ENCODE data around the gene DEPDC4.
"Not testable (repeated sequence)": the region's sequence is repeated elsewhere in the genome, so short reads cannot be mapped to it uniquely, and the experiment has no call there.

Gene DEPDC4

DNA sequence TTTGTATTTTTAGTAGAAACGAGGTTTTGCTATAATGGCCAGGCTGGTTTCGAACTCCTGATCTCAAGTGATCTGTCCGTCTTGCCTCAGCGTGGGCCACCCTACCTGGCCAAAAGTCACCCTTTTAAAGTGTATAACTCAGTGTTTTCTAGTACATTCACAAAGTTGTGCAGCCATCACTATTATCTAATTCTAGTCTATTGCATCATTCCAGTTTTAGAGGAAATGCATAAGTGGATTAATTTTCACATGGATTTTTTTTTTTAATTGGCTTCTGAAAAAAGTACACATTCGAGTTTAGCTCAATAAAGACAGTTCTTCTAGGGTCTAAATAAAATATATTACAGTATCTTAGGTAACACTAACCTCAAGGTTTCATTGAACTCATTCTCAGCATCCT lies 3.7 kb downstream of the DEPDC4 start:
- DNase-seq, result no peak

DNA sequence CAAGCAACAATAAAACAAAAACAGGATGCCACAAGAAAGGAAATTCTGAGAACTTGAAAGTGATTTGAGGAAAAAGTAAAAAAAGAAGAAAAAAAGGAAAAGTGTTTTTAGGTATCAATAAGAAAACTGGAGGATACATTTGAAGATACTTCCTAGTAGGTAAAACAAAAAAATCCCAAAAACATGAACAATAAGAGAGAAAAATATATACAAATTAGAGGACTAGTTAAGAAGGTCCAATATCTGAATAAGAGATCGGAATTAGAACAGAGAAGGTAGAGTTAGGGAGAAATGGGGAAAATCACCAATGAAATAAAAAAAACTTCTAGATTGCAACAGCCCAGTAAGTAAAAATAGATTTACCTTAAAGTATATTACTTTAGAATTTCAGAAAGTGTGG lies 8.8 kb downstream of the DEPDC4 start:
- no peak for DNase-seq

- DNase-seq, result no peak
These were observed 12.0 kb downstream of the DEPDC4 start for GRCh38 chr12:100254876-100255275.

DNA sequence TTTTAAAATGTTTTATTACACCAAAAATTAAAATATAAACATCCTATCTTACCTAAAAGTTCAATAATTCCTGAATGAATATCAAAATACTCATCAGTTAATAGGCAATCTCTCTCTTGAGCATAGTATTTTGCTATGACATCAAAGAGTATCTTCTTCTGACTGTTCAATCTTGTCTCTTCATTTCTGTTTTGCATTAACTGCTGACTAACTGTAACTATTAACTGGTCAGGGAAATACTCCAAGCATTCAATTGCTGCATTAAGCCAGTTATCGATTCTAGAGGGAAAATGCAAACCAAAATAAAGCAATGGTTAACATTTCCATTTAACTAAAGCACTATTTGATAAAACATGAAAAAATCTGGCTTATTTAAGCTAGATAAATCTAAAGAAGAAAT lies 13.4 kb downstream of the DEPDC4 start:
- DNase-seq, result no peak

DNA sequence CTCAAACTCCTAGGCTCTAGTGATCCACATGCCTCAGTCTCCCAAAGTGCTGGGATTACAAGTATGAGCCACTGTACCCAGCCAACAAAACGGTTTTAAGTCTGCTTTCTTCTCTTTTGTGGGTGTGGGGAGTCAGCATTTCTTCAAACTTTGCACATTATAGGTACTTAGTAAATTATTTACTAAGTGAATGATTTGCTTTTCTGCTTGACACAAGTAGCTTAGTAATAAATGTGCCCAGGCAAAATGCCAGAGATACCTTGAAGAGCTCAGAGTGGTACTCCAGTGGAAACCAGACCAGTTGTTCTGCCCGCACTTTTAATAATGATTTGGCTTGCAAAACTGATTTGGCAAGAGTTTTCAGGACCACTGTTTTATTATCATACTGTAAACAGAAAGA lies 15.0 kb downstream of the DEPDC4 start:
- no peak for DNase-seq

GRCh38 chr12:100249941-100250340 lies 16.9 kb downstream of the DEPDC4 start:
- DNase-seq, result no peak

DNA sequence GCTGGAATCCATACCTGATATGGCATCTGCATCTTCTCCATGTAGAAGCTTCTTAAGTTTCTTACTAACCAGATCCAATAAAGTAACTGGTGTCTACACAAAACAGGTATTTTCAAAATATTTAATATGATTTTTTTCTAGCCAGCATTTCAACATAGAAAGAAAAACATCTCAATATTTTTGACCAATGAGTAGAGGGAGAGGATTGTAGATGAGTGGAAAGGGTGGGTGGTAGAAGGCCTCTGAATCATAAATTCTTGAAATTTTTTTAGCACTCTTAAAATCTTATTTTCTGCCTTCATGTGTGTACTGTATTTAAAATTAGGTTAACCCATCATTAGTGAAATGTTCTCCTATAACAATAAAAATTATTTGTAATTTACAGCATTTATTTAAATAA lies 18.0 kb downstream of the DEPDC4 start:
- DNase-seq, result no peak

- DNase-seq, result no peak
These were observed 19.1 kb downstream of the DEPDC4 start for GRCh38 chr12:100247765-100248164.

- no peak for DNase-seq
These were observed 23.7 kb downstream of the DEPDC4 start for GRCh38 chr12:100243137-100243536.

DNA sequence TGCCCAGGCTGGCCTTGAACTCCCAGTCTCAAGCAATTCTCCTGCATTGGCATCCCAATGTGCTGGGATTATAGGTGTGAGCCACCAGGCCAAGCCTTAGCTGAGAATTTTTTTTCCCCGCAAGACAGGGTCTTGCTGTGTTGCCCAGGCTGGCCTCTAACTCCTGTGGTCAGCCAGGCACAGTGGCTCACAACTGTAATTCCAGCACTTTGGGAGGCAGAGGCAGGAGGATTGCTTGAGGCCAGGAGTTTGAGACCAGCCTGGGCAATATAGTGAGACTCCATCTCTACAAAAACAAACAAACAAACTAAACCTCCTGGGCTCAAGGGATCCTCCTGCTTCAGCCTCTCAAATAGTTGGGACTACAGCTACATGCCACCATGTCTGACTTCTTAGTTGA lies 27.3 kb downstream of the DEPDC4 start:
- DNase-seq, result no peak

DNA sequence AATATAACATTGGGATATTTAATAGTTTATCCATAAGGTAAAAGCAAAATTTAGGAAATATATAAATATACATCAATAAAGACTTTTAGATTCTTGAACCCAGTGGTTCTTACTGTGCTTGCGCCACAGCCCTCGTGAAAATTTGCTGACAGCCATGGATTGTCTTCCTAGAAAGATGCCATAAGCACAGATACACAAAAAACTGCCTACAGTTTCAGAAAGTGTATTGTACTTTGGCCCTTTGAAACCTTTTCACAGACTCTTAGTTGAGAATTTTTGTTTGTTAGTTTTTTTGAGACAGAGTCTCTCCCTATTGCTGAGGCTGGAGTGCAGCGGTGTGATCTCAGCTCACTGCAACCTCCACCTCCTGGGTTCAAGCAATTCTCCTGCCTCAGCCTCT lies 28.1 kb downstream of the DEPDC4 start:
- no peak for DNase-seq

- DNase-seq, result no peak
These were observed 32.1 kb downstream of the DEPDC4 start for GRCh38 chr12:100234591-100235304.

- DNase-seq, result no peak
These were observed 32.7 kb downstream of the DEPDC4 start for GRCh38 chr12:100234166-100234565.

GRCh38 chr12:100231873-100232272 lies 35.0 kb downstream of the DEPDC4 start:
- DNase-seq, result not testable (repeated sequence)

DNA sequence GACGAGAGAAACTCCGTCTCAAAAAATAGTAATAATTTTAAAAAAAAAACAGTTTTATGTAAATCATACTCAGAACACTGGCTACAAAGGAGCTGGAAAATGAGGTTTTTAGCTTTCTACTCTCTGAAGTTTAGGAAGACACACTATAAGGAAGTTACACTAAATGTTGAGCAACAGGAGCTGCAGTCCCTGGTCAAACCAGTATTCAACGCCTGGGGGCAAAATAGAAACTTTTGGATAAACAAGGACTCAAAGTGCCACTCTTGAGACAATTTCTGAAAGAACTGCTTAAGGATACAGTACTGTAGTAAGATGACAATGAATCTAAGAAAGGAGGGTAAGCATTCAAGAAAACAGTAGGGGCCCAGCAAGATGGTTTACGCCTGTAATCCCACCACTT lies 37.0 kb downstream of the DEPDC4 start:
- no peak for DNase-seq

- no peak for DNase-seq
These were observed 37.7 kb downstream of the DEPDC4 start for GRCh38 chr12:100229036-100229635.

DNA sequence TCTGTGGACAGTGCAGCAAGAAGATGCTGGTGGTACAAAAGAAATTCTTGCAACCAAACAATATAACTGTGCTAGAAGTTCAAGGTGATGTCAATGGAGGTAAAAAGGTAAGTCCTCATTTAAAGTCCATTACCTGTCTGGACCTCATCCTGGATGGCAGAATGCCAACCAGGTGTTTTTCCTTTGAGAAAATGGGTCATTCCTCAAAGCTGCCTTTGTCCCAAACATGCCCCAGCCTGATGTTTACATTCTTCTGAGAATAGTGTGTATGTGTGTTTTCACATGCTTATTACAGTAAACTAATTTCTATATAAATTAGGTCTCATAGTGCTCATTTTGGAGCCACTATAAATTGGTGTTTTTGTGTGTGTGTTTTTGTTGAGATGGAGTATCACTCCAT lies 41.4 kb downstream of the DEPDC4 start:
- no peak for DNase-seq

GRCh38 chr12:100222173-100222572 lies 44.7 kb downstream of the DEPDC4 start:
- not testable (repeated sequence) for DNase-seq

DNA sequence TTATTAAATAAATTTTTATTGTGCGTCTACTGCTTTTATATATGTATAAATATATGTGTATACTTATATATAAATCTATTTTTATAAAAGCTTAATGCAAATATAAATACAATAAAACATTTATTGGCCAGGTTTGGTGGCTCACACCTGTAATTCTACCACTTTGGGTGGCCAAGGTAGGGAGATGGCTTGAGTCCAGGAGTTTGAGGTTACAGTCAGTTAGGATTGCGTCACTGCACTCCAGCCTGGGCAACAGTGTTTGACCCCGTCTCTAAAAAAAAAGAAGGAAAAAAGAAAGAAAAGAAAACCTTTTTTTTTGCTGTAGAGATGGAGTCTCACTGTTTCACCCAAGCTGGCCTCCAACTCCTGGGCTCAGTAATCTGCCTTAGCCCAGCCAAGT lies 45.4 kb downstream of the DEPDC4 start:
- DNase-seq, result no peak

DNA sequence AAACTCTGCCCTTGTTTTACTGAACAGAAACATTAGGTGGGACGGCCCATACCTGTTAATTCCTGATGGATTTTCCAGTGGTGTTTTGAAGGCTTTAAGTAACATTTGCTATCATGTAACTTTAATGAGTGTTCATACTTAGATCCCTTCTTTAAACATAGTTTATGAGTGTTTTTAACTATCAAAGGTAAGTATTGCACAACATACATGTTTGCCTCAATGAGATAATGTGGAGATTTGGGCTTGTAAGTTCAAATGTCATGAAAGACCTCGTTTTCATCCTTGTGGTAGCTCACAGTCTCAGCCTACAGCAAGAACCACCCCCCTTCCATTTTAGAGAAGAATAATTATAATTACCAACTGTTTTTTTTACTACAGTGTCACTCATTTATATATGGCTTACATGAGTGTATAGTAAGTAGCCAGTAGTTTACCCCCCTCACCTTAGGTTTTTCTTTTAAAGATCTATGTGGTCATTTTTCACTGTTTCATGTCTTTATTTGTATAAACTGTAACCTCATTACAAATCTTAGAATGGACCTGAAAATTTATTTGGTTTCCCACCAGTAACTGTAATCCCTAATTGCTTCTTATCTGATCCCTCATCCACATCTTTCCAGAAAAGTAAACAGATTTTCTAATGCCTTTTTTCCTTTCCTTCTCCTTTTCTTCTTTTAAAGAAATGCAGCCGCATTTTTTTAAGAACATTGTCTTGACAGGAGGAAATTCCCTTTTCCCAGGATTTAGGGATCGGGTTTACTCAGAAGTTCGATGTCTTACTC lies 47.4 kb downstream of the DEPDC4 start:
- no peak for DNase-seq

- DNase-seq, result no peak
These were observed 50.5 kb downstream of the DEPDC4 start for GRCh38 chr12:100216337-100216736.

GRCh38 chr12:100215209-100215608 lies 51.7 kb downstream of the DEPDC4 start:
- DNase-seq, result no peak

GRCh38 chr12:100214518-100214917 lies 52.4 kb downstream of the DEPDC4 start:
- DNase-seq, result no peak
